Endothelial cell (in vitro differentiated cells): ENCODE results near the gene SPINT1. TPM values are rescaled to one million over a fixed set of nuclear protein-coding genes. Genes with fewer than 3 reads are reported as not detected.
A peak's percentile ranks its signal among the peaks of the same experiment; 100 is the strongest.

Experiments
- DNase-seq: peaks from one replicate; pipeline ENCODE4 v3.0.0; 2021; ENCODE audit warnings: low spot score
- H3K27ac Mint-ChIP-seq: one replicate; pipeline ENCODE4 v1.8.0; 2021; ENCODE audit warnings: mixed read lengths, inconsistent platforms; ENCODE audit not compliant: unreplicated experiment
- H3K27me3 Mint-ChIP-seq: one replicate; pipeline ENCODE4 v1.8.0; 2021; ENCODE audit warnings: mild to moderate bottlenecking, moderate library complexity, mixed read lengths, inconsistent platforms; ENCODE audit not compliant: unreplicated experiment
- H3K36me3 Mint-ChIP-seq: one replicate; pipeline ENCODE4 v1.8.0; 2021; ENCODE audit warnings: mild to moderate bottlenecking, low read depth, mixed read lengths, inconsistent platforms; ENCODE audit not compliant: unreplicated experiment
- H3K4me1 Mint-ChIP-seq: one replicate; pipeline ENCODE4 v1.8.0; 2021; ENCODE audit warnings: mild to moderate bottlenecking, mixed read lengths, inconsistent platforms; ENCODE audit not compliant: unreplicated experiment
- H3K4me3 Mint-ChIP-seq: one replicate; pipeline ENCODE4 v1.8.0; 2021; ENCODE audit warnings: mild to moderate bottlenecking, mixed read lengths, inconsistent platforms; ENCODE audit not compliant: unreplicated experiment
- H3K9me3 Mint-ChIP-seq: one replicate; pipeline ENCODE4 v1.8.0; 2021; ENCODE audit warnings: mixed read lengths, inconsistent platforms; ENCODE audit not compliant: unreplicated experiment
- CTCF ChIP-seq: fragments of 200-600 bp; sonication (generic); IDR thresholded peaks from one replicate; pipeline ENCODE4 v1.5.0; 2021; ENCODE audit warnings: antibody characterized with exemption; ENCODE audit not compliant: unreplicated experiment
- total RNA-seq: library from RNA; stranded (reverse); fragmentation: NEBNext Ultra II Directional; extraction: Animal tissue kit (Norgen Biotek cat#: 25700); gene quantifications from one replicate; pipeline ENCODE4 v1.2.1, GENCODE V29; 2021; ENCODE audit not compliant: unreplicated experiment

Gene SPINT1
- total RNA-seq, 1 donor from 2014 or later, result 28.6 TPM

DNA sequence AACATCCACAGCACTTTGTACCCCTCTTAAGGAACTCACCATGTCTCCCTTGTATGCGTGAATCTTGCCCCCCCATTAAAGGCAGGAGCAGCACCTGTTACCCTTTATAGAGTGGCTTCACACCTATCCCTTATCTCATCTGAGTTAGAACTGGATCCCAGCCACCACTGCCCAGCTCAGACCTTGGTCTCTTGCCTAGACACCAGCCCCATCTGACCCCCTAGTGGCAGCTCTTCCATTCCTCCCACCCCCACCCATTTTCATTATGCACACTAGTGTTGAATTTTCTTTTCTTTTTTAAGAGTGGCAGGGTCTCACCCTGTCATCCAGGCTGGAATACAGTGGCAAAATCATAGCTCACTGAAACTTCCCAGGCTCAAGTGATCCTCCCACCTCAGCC is 40.2 kb upstream of the SPINT1 start:
- no peak overlapping the region for H3K4me3 Mint-ChIP-seq
- peaks cover 13% of the 10 kb centered on the region for H3K36me3 Mint-ChIP-seq
- H3K9me3 Mint-ChIP-seq, result no peaks in the 10 kb centered on the region
- H3K4me1 Mint-ChIP-seq, result peaks cover 13% of the 10 kb centered on the region
- no peak for DNase-seq
- H3K27me3 Mint-ChIP-seq, result peaks cover 11% of the 10 kb centered on the region
- TF ChIP-seq CTCF, result no peak
- H3K27ac Mint-ChIP-seq, result peak overlapping the region; percentile 61

- no peaks in the 10 kb centered on the region for H3K9me3 Mint-ChIP-seq
- peak overlapping the region; percentile 94 for H3K27ac Mint-ChIP-seq
- peak overlapping the region; percentile 97 for H3K4me3 Mint-ChIP-seq
- H3K27me3 Mint-ChIP-seq, result peaks cover 14% of the 10 kb centered on the region
- no peak for DNase-seq
- TF ChIP-seq CTCF, result no peak
- H3K36me3 Mint-ChIP-seq, result peaks cover 16% of the 10 kb centered on the region
- H3K4me1 Mint-ChIP-seq, result peaks cover 13% of the 10 kb centered on the region
Observed at GRCh38 chr15:40806672-40807027, 37.2 kb upstream of the SPINT1 start.

DNA sequence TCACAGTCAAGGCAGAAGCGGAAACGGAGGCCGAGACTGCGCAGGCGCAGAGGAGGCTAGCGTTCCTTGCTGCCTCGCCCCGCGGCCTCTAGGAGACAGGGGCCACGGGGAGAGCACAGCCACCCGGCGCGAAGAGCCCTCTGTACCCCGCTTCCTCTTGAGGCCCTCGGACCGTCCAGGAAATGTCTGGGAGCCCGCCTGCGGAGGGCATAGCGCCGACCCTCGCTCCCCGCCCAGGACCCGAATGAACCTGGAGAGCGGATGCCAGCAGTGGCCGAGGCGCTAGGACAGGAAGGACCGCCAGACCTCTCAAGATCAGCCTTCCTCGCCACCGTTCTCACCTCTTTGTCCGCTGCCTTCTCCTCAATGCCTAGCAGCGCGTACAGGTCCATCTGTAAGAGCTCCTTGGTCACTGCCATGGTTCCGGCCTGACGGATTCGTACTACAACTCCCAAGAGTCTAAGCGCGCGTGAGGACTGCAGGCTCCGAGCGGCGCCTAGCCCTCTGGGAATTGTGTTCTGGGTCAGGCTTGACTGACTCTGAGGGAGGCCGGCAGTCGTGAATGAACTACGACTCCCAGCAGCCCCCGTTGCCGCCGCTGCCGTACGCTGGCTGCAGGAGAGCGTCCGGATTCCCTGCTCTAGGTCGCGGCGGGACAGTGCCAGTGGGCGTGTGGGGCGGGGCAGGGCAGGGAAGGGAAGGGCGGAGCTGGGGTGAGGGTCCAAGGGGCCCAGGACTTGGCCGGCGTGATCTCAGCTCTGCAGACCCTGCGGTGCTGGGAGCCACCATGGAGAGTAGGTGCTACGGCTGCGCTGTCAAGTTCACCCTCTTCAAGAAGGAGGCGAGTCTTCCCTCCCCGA is 36.6 kb upstream of the SPINT1 start, which contains the start of the genes DNAJC17 and ZFYVE19:
Gene DNAJC17, minus strand, starts transcription at position 446 of the 860 bp plus-strand sequence. Its CDS starts 27 bp downstream, at position 419.
Gene ZFYVE19, plus strand, starts transcription at position 62 of the 860 bp plus-strand sequence. Its CDS starts 501 bp downstream, at position 563.
- TF ChIP-seq CTCF, result no peak
- H3K4me3 Mint-ChIP-seq, result peak within 1 kb of the TSS; percentile 97
- H3K27me3 Mint-ChIP-seq, result peaks cover 13% of the 10 kb centered on the region
- H3K9me3 Mint-ChIP-seq, result no peaks in the 10 kb centered on the region
- H3K27ac Mint-ChIP-seq, result peak within 1 kb of the TSS; percentile 94
- peaks cover 13% of the 10 kb centered on the region for H3K4me1 Mint-ChIP-seq
- peak; percentile 92 for DNase-seq
- peaks cover 12% of the 10 kb centered on the region for H3K36me3 Mint-ChIP-seq

DNA sequence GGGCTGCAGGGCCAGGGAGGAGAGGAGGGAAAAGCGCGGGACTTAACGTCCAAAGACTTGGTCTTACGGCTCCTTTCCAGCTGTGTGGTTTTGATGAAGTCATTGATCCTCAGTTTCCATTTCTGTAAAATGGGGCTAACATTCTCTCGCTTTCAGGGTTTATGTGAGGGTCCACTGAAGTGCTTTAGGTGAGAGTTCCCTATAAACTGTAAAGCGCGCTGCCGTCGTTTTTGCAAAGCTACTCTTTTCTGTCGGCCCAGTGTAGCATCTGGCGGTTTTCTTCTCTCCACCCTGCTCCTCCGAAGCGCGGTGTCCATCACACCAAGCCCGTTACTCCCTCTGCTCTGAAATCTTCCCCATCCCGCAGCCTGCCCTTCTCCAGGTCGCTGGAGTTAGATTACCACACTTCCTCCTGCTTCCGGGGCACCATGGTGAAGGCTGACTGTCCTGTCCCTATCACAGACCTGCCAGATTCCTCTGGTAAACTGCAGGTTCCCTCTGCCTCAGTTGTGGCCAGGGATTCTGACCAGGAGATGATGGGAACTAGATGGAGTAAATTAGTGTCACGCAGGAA is 35.9 kb upstream of the SPINT1 start:
- Mint-ChIP-seq H3K36me3 (peaks cover 17% of the 10 kb centered on the region), H3K27ac (peak overlapping the region; percentile 54), H3K9me3 (no peaks in the 10 kb centered on the region), H3K4me3 (peak overlapping the region; percentile 97), H3K4me1 (peaks cover 13% of the 10 kb centered on the region), H3K27me3 (peaks cover 13% of the 10 kb centered on the region)
- TF ChIP-seq CTCF, result no peak
- no peak for DNase-seq

DNA sequence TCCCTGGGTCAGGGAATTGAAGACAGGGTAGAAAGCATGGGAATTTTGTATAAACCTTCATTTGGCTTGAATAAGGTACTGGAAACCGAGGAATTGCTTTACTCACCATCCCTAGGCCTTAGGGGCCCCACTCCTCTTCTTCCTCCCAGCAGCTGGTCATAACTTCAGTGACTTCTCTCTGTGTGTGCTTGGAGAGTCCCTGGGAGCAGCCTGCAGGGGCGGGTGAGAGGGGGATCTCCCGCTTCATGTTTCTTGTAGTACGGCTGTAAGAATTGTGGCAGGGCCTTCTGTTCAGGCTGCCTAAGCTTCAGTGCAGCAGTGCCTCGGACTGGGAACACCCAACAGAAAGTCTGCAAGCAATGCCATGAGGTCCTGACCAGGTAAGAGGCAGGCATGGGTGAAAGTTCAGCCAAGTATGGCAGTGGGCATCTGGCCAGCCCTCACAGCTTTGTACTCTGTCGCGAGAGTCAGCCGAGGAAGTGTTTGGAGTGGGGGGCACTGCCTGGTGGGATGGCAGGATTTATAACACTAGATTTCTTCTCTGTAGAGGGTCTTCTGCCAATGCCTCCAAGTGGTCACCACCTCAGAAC is 34.9 kb upstream of the SPINT1 start:
- no peak for TF ChIP-seq CTCF
- H3K9me3 Mint-ChIP-seq, result no peaks in the 10 kb centered on the region
- no peak overlapping the region for H3K27ac Mint-ChIP-seq
- no peak for DNase-seq
- peaks cover 13% of the 10 kb centered on the region for H3K36me3 Mint-ChIP-seq
- peaks cover 13% of the 10 kb centered on the region for H3K4me1 Mint-ChIP-seq
- H3K4me3 Mint-ChIP-seq, result no peak overlapping the region
- H3K27me3 Mint-ChIP-seq, result peaks cover 13% of the 10 kb centered on the region
